Measurements from ENCODE around the gene ABCB8.

The ABCB8 gene

GRCh38 chr7:151057506-151057988 lies 29.3 kb downstream of the ABCB8 start, which contains the start of gene CDK5:
TSS of gene CDK5 (minus strand) at chr7:151057897. CDS start at chr7:151057848, 49 bp downstream.
- DNase-seq (ENCODE audit: low read depth in 2 of 2): no peak

GRCh38 chr7:151057989-151058780 lies 29.9 kb downstream of the ABCB8 start:
- DNase-seq (ENCODE audit: low read depth in 2 of 2): peak; percentile 96

DNA sequence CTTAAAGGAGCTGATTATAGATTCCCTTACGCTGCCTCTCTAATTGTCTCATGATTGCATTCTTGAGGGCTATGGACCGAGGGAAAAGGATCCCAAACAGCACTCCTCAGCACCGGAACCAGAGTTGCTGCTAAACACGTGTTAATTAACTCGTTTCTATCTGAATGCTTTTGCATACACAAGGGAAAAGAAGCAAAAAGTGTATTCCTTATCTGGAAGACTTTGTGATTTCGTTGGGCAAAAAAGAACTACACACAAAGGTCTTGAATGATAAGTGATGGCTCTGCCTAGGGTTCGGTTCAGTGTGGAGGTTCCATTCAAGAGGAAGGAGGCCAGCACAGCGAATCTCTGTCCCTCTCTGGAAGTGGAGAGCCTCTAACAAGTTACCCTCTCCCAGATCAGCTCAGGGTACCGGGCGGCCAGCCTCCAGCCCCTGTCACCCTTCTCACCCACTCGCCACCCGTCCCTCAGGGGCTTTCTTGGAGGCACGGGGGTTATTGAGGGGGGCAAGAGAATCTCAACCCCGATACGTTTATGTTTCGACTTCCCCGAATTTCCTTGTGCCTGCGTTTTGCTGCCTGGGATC lies 30.6 kb downstream of the ABCB8 start:
- DNase-seq (ENCODE audit: low read depth in 2 of 2): no peak

- peak in 1 of 2 donors; percentile 61 for DNase-seq (ENCODE audit: low read depth in 2 of 2)
Observed at GRCh38 chr7:151059367-151060112, 31.3 kb downstream of the ABCB8 start, which contains the start of gene SLC4A2. TSS of gene SLC4A2 (plus strand) at chr7:151059589. CDS start at chr7:151061988, 2,399 bp downstream.

- no peak for DNase-seq (ENCODE audit: low read depth in 2 of 2)
Observed at GRCh38 chr7:151060113-151060415, 31.8 kb downstream of the ABCB8 start.

GRCh38 chr7:151060416-151061212 lies 32.4 kb downstream of the ABCB8 start:
- DNase-seq (ENCODE audit: low read depth in 2 of 2): no peak

DNA sequence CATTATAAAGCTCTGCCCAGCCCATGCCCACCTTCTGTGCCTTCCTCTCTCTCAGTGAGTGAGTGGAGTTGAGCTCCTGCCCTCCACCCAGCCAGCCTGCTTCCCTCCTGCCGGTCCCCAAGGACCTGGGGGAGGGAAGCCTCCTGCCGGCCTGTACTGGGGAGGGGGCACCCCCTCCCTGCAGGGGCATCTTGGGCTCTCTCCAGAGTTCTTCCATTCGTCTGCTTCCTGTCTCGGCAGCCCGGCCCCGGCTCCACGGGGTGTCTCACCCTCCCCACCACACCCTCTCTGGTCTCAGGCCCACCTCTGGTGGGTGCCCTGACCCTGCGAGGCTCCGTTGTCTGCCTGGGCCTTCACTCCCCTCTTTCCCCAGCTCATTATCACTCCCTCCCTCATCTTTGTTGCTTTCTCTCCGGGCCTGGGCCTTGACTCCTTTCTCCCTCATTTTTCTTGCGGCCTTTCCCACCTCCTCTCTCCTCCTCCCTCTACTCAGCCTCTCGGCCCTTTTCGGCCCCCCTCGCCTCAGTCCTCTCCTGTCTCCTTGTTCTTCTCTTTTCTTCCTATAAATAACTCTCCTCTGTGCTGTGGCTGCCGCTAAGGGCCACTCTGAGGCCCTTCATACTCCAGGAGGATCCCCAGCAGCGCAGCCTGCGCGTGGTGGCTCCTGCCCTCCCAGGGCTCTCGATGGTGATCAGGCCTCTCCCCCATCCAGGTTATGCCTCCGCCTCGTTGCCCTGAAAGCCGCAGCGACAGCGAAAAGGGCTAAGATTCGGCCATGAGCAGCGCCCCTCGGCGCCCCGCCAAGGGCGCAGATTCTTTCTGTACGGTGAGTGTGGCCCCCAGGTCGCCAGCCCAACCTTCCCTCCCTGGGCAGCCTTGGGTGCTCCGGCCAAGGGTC lies 33.2 kb downstream of the ABCB8 start:
- no peak for DNase-seq (ENCODE audit: low read depth in 2 of 2)

GRCh38 chr7:151062111-151062398 lies 33.8 kb downstream of the ABCB8 start:
- DNase-seq (ENCODE audit: low read depth in 2 of 2): no peak

DNA sequence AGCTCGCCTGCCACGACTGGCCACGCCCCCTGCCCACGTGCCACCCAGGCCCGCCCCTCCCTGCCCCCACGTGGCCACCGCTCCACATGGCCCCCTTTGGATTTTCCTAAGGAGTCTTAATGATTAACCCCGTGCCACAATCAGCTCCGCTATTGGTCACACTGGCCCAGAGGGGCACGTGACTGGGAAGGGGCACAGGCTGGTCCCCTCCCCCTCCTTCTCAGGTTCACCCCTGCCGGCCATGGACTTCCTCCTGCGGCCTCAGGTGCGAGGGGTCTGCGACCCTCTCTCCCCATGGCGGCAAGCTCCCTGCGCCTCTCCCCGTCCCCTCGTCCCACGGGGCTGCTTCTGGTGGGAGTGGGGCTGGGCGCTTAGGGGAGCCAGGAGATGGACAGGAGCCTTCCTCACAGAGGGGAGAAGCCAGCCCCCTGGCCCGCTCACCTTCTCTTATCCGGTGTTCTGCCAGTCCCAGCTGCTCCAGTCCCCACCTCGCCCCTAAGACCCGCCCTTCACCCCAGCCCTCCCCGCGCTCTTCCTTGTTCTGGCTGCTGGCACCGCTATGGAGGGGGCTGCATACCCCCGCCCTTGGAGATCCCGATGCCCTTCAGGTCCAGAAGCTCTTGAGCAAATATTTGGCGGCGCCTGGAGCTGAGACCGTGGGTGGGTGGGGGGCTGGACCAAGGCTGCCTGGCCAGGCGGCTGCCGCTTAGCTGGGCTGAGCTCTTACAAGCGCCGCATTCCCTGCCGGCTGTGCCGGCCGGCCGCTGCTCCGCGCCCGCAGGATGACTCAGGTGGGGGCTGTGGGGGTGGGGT lies 34.4 kb downstream of the ABCB8 start:
- no peak for DNase-seq (ENCODE audit: low read depth in 2 of 2)

- DNase-seq (ENCODE audit: low read depth in 2 of 2): no peak
Observed at GRCh38 chr7:151063212-151063561, 34.9 kb downstream of the ABCB8 start.

GRCh38 chr7:151064454-151064853 lies 36.2 kb downstream of the ABCB8 start:
- DNase-seq (ENCODE audit: low read depth in 2 of 2): no peak

- no peak for DNase-seq (ENCODE audit: low read depth in 2 of 2)
Observed at GRCh38 chr7:151064993-151065392, 36.7 kb downstream of the ABCB8 start.

DNA sequence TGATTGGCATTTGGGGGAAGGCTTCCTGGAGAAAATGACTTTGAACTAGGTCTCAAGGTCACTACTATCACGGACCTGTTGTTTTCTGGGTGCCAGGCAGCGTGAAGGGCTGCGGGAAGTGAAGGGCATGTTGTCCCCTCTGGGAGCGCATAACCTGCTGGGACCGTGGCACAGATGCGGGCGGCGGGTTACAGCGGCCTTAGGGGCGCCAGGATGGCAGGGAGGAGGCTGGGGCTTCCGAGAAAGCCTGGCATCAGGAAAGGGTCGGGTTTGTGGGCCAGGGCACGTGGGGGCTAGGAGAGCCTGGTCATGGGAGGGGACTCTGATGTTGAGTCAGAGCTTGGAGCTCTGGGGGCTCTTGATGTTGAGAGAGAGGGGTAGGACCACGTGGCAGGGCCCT lies 37.3 kb downstream of the ABCB8 start:
- DNase-seq (ENCODE audit: low read depth in 2 of 2): no peak

DNA sequence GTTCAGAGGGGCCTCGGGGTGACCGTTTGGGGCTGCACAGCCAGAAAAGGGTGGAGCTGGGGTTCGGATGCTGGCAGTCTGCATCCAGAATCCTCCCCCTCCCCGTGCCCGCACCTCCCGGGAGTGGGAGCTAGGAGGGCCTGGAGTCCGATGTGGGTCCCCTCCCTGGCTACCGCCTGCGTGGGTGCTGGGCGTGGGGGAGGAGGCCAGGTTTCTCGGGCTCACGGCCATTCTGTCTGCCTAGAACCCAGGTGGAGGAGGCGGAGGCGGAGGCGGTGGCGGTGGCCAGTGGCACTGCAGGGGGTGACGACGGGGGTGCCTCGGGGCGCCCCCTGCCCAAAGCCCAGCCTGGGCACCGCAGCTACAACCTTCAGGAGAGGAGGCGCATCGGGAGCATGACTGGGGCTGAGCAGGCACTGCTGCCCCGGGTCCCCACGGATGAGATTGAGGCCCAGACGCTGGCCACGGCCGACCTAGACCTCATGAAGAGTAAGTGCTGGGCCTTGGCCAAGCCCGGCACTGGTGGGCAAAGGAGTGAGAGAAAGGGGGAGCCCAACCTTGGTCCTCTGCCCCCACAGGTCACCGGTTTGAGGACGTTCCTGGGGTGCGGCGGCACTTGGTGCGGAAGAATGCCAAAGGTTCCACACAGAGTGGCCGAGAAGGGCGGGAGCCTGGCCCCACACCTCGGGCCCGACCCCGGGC lies 38.2 kb downstream of the ABCB8 start:
- DNase-seq (ENCODE audit: low read depth in 2 of 2): no peak

DNA sequence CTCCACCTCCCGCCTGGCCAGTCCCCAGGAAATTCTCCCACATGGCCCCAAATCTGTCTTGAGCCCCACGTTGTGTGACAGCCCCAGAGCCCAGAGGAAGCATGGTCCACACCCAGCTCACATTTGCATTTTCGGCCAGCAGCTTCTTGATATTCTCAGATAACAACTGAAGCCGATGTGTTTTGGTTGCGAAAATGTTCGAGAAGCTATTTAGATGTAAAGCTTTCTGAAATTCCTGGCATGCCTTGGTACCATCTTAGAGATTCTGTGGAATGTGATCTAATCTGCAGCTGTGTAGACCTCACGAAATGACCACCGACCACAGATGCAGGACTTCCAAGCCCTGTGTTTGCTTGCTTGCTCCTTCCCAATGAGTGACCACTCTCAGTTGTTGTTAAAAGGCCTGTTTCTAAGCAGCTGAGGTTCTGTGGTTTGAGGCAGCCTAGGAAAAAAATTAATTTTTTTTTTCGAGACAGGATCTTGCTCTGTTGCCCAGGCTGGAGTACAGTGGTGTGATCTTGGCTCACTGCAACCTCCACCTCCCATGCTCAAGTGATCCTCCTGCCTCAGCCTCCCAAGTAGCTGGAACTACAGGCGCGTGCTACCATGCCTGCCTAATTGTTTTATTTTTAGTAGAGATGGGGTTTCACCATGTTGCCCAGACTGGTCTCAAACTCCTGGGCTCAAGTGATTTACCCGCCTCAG lies 40.0 kb downstream of the ABCB8 start:
- DNase-seq (ENCODE audit: low read depth in 2 of 2): no peak

DNA sequence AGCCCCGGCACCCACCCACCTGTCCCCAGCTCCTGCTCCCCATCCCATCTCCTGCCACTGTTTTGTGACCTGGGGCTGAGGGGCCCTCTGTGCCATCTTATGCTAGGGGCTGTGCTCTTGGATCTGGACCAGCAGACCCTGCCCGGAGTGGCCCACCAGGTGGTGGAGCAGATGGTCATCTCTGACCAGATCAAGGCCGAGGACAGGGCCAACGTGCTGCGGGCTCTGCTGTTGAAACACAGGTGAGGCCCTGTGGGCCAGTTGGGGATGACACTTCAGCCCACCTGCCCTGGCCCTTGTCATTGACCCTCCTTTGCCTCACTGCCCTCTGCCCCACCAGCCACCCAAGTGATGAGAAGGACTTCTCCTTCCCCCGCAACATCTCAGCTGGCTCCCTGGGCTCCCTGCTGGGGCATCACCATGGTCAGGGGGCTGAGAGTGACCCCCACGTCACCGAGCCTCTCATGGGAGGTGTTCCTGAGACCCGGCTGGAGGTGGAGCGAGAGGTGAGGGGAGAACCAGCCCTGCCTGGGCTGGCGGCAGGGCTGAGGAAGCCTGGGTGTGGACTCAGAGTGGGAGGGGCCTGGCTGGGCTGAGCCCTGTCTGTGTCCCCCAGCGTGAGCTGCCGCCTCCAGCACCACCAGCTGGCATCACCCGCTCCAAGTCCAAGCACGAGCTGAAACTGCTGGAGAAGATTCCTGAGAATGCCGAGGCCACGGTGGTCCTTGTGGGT lies 41.8 kb downstream of the ABCB8 start:
- DNase-seq (ENCODE audit: low read depth in 2 of 2): no peak

DNA sequence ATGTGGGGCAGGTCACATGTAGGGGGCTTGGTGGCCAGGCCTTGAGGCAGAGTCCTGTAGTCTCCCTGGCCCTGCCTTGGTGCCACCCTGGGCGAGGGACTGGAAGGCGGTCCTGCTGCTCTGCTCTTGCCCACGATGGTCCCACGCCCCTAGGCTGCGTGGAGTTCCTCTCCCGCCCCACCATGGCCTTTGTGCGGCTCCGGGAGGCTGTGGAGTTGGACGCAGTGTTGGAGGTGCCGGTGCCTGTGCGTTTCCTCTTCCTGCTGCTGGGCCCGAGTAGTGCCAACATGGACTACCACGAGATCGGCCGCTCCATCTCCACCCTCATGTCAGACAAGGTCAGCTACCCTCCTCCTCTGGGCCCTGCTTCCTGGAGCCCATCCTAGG lies 42.3 kb downstream of the ABCB8 start:
- no peak for DNase-seq (ENCODE audit: low read depth in 2 of 2)

Measured in stimulated activated CD4-positive, alpha-beta T cell treated with anti-CD3 and anti-CD28 coated beads, Interleukin-15, amount 100 ng/mL, for 48 hours (primary cell).